HEK293T (cell line): ENCODE data around the gene CIC.
"Not testable (repeated sequence)": the region's sequence is repeated elsewhere in the genome, so short reads cannot be mapped to it uniquely, and the experiment has no call there.

Experiments used
- CTCF ChIA-PET: fragments of 350-600 bp; formaldehyde crosslinking; extraction: SDS; loops from one replicate; lab custom pipeline; 2021; ENCODE audit warnings: antibody characterized with exemption, inconsistent platforms; lab: Yijun Ruan, JAX
- POLR2A ChIA-PET: fragments of 350-600 bp; formaldehyde crosslinking; extraction: SDS; loops from one replicate; lab custom pipeline; 2020; ENCODE audit warnings: antibody characterized with exemption, inconsistent platforms; lab: Yijun Ruan, JAX
- DNase-seq: peaks from one replicate; pipeline ENCODE4 v3.0.0; 2012; ENCODE audit warnings: mixed read lengths; ENCODE audit errors: extremely low spot score
- ARNT ChIP-seq: fragments of 450-650 bp; IDR thresholded peaks from 2 replicates; pipeline ENCODE4 v1.6.1; 2017; ENCODE audit warnings: mild to moderate bottlenecking
- BHLHE40 ChIP-seq: fragments of 450-650 bp; IDR thresholded peaks from 2 replicates; pipeline ENCODE4 v1.6.1; 2016; ENCODE audit warnings: mild to moderate bottlenecking, moderate library complexity, borderline replicate concordance
- CTBP1 ChIP-seq: fragments of 450-650 bp; IDR thresholded peaks from 2 replicates; pipeline ENCODE4 v1.6.1; 2016; ENCODE audit warnings: borderline replicate concordance
- ELF4 ChIP-seq: fragments of 450-650 bp; IDR thresholded peaks from 2 replicates; pipeline ENCODE4 v1.6.1; 2017; ENCODE audit warnings: antibody characterized with exemption
- FOXA1 ChIP-seq: fragments of 450-650 bp; IDR thresholded peaks from 2 replicates; pipeline ENCODE4 v1.6.1; 2016; ENCODE audit warnings: mild to moderate bottlenecking
- FOXK2 ChIP-seq: fragments of 450-650 bp; IDR thresholded peaks from 2 replicates; pipeline ENCODE4 v1.6.1; 2016; ENCODE audit warnings: mild to moderate bottlenecking
- FOXM1 ChIP-seq: fragments of 450-650 bp; IDR thresholded peaks from 2 replicates; pipeline ENCODE4 v1.6.1; 2017; ENCODE audit warnings: mild to moderate bottlenecking, borderline replicate concordance
- HDGF ChIP-seq: fragments of 450-650 bp; IDR thresholded peaks from 2 replicates; pipeline ENCODE4 v1.6.1; 2017; ENCODE audit warnings: antibody characterized with exemption, borderline replicate concordance
- L3MBTL2 ChIP-seq: fragments of 450-650 bp; conservative IDR thresholded peaks from 2 replicates; pipeline ENCODE4 v1.6.1; 2016; ENCODE audit warnings: mild to moderate bottlenecking
- LEF1 ChIP-seq: fragments of 450-650 bp; IDR thresholded peaks from 2 replicates; pipeline ENCODE4 v1.6.1; 2017; ENCODE audit warnings: mild to moderate bottlenecking, borderline replicate concordance
- NFRKB ChIP-seq: fragments of 450-650 bp; IDR thresholded peaks from 2 replicates; pipeline ENCODE4 v1.6.1; 2016; ENCODE audit warnings: mild to moderate bottlenecking, moderate library complexity
- SP1 ChIP-seq: fragments of 450-650 bp; IDR thresholded peaks from 2 replicates; pipeline ENCODE4 v1.6.1; 2017
- SUZ12 ChIP-seq: fragments of 450-650 bp; IDR thresholded peaks from 2 replicates; pipeline ENCODE4 v1.6.1; 2016; ENCODE audit warnings: mild to moderate bottlenecking
- TARDBP ChIP-seq: fragments of 450-650 bp; IDR thresholded peaks from 2 replicates; pipeline ENCODE4 v1.6.1; 2016
- ZNF384 ChIP-seq: fragments of 450-650 bp; IDR thresholded peaks from 2 replicates; pipeline ENCODE4 v1.6.1; 2016
- TF ChIP-seq, protein P1 (sequence below): fragments of 450-650 bp; IDR thresholded peaks from 2 replicates; pipeline ENCODE4 v1.6.1; 2016

The CIC gene

DNA sequence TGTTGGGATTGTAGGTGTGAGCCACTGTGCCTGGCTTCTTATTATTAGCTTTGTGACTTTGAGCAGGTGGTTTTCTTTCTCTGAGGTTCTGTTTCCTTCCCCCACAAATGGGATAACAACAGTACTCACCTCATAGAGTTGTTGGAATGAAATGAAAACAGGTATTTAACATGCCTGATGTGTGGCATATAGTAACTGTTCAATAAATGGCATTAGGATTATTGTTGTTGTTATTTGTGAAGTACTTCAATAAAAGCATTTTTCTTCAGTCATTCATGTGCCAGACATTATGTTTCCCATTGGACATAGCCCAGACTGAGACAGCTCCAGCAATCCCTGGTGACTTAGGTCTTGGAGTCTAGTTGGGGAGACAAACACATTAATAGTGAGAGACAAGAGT, 57.9 kb downstream of the CIC start:
- ChIA-PET CTCF (interaction anchor here (1.9 kb wide), 1 partner anchor 30 kb away, joined by 6 read pairs; no protein-coding TSS in a partner anchor), POLR2A (no interaction called here)
- no peak for DNase-seq
- TF ChIP-seq ELF4, result no peak
- no peak for TF ChIP-seq HDGF
- TF ChIP-seq TARDBP, result no peak
- TF ChIP-seq SUZ12, result no peak
- no peak for TF ChIP-seq SP1
- no peak for TF ChIP-seq ARNT
- TF ChIP-seq FOXM1, result no peak
- no peak for TF ChIP-seq ZNF384
- TF ChIP-seq FOXA1, result no peak
- TF ChIP-seq, protein P1, sequence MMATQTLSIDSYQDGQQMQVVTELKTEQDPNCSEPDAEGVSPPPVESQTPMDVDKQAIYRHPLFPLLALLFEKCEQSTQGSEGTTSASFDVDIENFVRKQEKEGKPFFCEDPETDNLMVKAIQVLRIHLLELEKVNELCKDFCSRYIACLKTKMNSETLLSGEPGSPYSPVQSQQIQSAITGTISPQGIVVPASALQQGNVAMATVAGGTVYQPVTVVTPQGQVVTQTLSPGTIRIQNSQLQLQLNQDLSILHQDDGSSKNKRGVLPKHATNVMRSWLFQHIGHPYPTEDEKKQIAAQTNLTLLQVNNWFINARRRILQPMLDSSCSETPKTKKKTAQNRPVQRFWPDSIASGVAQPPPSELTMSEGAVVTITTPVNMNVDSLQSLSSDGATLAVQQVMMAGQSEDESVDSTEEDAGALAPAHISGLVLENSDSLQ, result no peak
- no peak for TF ChIP-seq FOXK2

DNA sequence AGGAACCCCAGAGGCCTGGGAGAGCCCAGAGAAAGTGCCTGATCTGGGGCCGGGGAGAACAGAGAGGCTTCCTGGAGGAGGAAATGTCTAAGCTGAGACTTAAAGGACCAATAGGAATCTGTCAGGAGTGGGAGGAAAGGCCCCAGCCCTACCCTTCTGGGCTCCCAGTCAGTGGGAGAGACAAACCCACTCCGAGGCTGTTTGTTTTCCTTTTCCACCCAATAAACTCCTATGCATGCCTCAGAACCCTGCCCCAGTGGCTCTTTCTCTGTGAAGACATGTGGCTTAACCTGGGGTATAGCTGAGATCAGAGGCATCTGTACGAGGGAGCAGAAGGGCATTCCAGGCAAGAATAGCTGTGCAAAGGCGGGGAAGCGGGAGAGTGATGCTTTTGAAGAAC, 58.3 kb downstream of the CIC start:
- no peak for TF ChIP-seq L3MBTL2
- no peak for TF ChIP-seq FOXM1
- no peak for TF ChIP-seq CTBP1
- TF ChIP-seq HDGF, result no peak
- TF ChIP-seq BHLHE40, result no peak
- no peak for TF ChIP-seq FOXK2
- TF ChIP-seq SUZ12, result no peak
- TF ChIP-seq ELF4, result no peak
- no peak for TF ChIP-seq FOXA1
- TF ChIP-seq NFRKB, result no peak
- no peak for TF ChIP-seq ZNF384
- TF ChIP-seq, protein P1, result no peak
- no peak for TF ChIP-seq SP1
- no peak for TF ChIP-seq LEF1
- TF ChIP-seq TARDBP, result no peak
- CTCF ChIA-PET, result interaction anchor here (1.9 kb wide), 1 partner anchor 31 kb away, joined by 6 read pairs; no protein-coding TSS in a partner anchor
- no peak for DNase-seq
- POLR2A ChIA-PET, result interaction anchor here (1.0 to 1.2 kb wide), 2 partner anchors 69 to 81 kb away, joined by 3 read pairs; no protein-coding TSS in a partner anchor

DNA sequence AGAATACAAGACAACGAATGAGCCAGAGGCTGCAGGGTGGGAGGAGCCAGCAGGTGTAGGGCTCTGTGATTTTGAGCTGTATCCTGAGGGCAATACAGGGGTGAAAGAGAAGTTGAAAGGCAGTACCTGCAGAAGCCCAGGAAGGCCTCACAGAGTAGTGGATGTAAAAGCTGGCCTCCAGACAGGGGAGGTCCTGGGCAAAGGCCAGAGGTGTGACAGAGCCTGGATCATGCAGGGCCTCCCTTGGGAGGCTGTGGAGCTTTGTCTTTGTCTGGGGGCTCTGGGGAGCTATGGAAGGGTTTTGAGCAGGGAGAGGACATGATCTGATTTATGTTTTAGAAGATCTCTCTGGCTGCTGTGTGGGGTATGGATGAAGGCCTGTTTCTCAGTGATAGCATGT, 59.1 kb downstream of the CIC start:
- POLR2A ChIA-PET, result interaction anchor here (1.0 to 1.2 kb wide), 2 partner anchors 68 to 82 kb away, joined by 3 read pairs; no protein-coding TSS in a partner anchor
- no peak for TF ChIP-seq SP1
- TF ChIP-seq FOXA1, result no peak
- TF ChIP-seq, protein P1, result no peak
- TF ChIP-seq HDGF, result no peak
- TF ChIP-seq CTBP1, result no peak
- TF ChIP-seq L3MBTL2, result no peak
- no peak for TF ChIP-seq FOXK2
- TF ChIP-seq SUZ12, result no peak
- no peak for TF ChIP-seq ARNT
- no peak for TF ChIP-seq ELF4
- no peak for TF ChIP-seq FOXM1
- DNase-seq, result no peak
- CTCF ChIA-PET, result interaction anchor here (1.9 kb wide), 1 partner anchor 32 kb away, joined by 6 read pairs; no protein-coding TSS in a partner anchor

DNA sequence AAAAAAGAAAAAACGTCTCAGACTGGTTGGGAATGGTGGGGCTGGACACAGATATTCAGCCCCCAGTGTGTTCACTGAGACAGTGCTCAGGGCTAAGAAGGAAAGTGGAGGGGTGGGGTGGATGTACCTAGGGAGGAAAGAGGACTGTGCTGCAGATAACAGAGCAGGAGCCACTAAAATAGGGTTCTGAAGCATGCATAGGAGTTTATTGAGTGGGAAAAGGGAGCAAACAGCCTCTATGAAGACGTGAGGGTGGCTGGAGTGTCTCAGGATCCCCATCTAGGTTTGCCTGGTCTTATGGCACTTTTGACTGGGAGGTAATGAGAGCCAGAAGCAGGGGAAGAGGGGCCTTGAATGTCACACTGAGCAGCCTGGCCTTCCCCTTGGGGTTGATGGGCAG, 59.8 kb downstream of the CIC start:
- no peak for DNase-seq
- ChIA-PET POLR2A (interaction anchor here (1.2 kb wide), 1 partner anchor 67 kb away, joined by 3 read pairs; no protein-coding TSS in a partner anchor), CTCF (interaction anchor here (1.9 kb wide), 1 partner anchor 32 kb away, joined by 6 read pairs; no protein-coding TSS in a partner anchor)
- TF ChIP-seq ELF4, result no peak
- TF ChIP-seq LEF1, result no peak
- no peak for TF ChIP-seq FOXA1
- no peak for TF ChIP-seq NFRKB
- TF ChIP-seq ARNT, result no peak
- no peak for TF ChIP-seq CTBP1
- TF ChIP-seq, protein P1, result no peak
- no peak for TF ChIP-seq SUZ12
- TF ChIP-seq FOXM1, result no peak
- TF ChIP-seq HDGF, result no peak
- TF ChIP-seq BHLHE40, result no peak
- no peak for TF ChIP-seq SP1
- TF ChIP-seq FOXK2, result no peak
- no peak for TF ChIP-seq TARDBP

DNA sequence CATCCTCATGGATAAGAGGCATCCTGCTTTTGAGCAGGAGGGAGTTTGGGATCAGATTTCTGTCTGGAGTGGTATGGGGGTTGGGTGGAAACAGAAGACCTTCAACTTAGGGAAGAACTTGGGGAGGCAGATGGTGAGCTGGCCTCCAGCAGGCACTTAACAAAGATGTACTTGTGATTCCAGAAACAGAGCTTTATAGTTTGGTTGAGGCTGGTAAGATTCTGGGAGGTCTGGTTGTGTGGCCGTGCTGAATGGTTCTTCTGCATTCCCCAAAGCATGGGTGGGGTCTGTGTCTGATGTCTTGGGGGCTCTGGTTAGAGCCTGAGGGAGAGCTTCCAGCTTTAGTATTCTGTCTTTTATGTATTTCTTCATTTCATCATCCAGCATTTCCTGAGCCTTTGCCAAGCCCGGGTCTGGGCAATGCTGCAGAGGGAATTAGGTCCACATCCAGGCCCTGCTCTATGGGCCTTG, 61.2 kb downstream of the CIC start:
- no peak for DNase-seq
- ChIA-PET CTCF (interaction anchor here (1.2 kb wide), 1 partner anchor 84 kb away, joined by 3 read pairs; no protein-coding TSS in a partner anchor), POLR2A (interaction anchor here (1.1 to 1.3 kb wide), 2 partner anchors 67 to 88 kb away, joined by 3 to 7 read pairs; partner anchors contain the start of gene GSK3A)
- TF ChIP-seq FOXA1 (no peak), SP1 (no peak), TARDBP (no peak), NFRKB (no peak), SUZ12 (no peak), CTBP1 (no peak), FOXM1 (no peak)
- TF ChIP-seq, protein P1, result no peak

DNA sequence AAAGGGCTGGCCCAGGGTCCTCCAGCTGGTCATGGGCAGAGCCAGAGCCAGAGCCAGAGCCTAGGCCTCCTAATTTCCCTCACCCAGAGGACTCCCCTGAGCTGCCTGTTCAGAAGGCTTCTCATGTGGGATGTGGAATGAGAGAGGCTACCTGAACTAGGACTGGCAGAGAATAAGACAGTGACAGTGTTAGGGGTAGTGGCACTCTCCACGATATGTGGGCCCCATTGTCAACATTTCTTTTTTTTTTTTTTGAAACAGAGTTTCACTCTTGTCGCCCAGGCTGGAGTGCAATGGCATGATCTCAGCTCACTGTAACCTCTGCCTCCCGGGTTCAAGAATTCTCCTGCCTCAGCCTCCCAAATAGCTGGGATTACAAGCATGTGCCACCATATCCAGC, 62.3 kb downstream of the CIC start:
- CTCF ChIA-PET, DNase-seq: not testable (repeated sequence)
- POLR2A ChIA-PET, result interaction anchor here (0.5 to 1.3 kb wide), 2 partner anchors 66 to 264 kb away, joined by 3 to 7 read pairs; no protein-coding TSS in a partner anchor
